ENCODE results near the gene TSPAN16.

DNA sequence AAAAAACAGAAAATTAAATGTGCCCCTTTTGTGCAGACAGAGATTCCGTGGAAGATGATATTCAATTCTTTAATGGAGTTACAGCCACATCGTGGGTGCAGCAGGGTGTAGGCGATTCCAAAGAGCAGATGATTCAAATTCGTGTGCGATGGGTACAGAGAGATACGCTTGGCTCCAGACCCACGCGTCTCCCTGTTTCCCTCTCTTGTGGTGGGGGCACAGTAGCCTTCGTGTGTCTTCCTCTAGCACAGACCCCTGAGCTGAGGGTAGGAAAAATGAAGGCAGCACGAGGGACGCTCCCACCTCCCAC, 4.8 kb downstream of the TSPAN16 start:
- TF ChIP-seq CTCF (IDR thresholded peaks at IDR 0.05) = no peak
- no peak for TF ChIP-seq POLR2A (IDR thresholded peaks at IDR 0.05)

All from right lobe of liver (tissue), 4 donors.